Measurements from ENCODE around the gene GLB1L.
"Not testable (repeated sequence)": the region's sequence is repeated elsewhere in the genome, so short reads cannot be mapped to it uniquely, and the experiment has no call there.

Gene GLB1L

GRCh38 chr2:219287580-219288265 lies 42.5 kb upstream of the GLB1L start:
- no peak overlapping the region for H3K4me3 ChIP-seq (ENCODE audit: insufficient read depth, low read length, poor library complexity, severe bottlenecking)
- H3K27me3 ChIP-seq (ENCODE audit: low read length) = no peaks in the 10 kb centered on the region
- no peaks in the 10 kb centered on the region for H3K9me2 ChIP-seq (replicated peaks; ENCODE audit: insufficient read depth, low read length)
- H3F3A ChIP-seq (ENCODE audit: insufficient read depth) = no peaks in the 10 kb centered on the region
- TF ChIP-seq EZH2phosphoT487 (conservative IDR thresholded peaks at IDR 0.05; ENCODE audit: low read length) = no peak
- TF ChIP-seq CTCF (IDR thresholded peaks at IDR 0.05; ENCODE audit: insufficient read depth, low read length, poor library complexity, severe bottlenecking) = no peak
- H4K20me1 ChIP-seq (ENCODE audit: low read depth, low read length) = no peaks in the 10 kb centered on the region
- no peaks in the 10 kb centered on the region for H3K79me2 ChIP-seq (ENCODE audit: insufficient read depth, low read length)
- H2AFZ ChIP-seq (ENCODE audit: low read depth, low read length, severe bottlenecking) = no peak overlapping the region
- H3K9ac ChIP-seq (ENCODE audit: low read length) = no peak overlapping the region
- H3K36me3 ChIP-seq (ENCODE audit: low read length) = no peaks in the 10 kb centered on the region
- no peak overlapping the region for H3K27ac ChIP-seq (ENCODE audit: low read depth, low read length)
- H3K4me2 ChIP-seq (ENCODE audit: low read depth, low read length, poor library complexity, severe bottlenecking) = no peak overlapping the region
- H3K9me3 ChIP-seq (ENCODE audit: insufficient read depth, low read length) = no peaks in the 10 kb centered on the region

- not testable (repeated sequence) for H3K27me3 ChIP-seq (ENCODE audit: low read length); H3F3A ChIP-seq (ENCODE audit: insufficient read depth); H3K9me2 ChIP-seq (replicated peaks; ENCODE audit: insufficient read depth, low read length); H3K36me3 ChIP-seq (ENCODE audit: low read length); H3K9me3 ChIP-seq (ENCODE audit: insufficient read depth, low read length); H4K20me1 ChIP-seq (ENCODE audit: low read depth, low read length); H3K79me2 ChIP-seq (ENCODE audit: insufficient read depth, low read length); H3K9ac ChIP-seq (ENCODE audit: low read length); H3K4me2 ChIP-seq (ENCODE audit: low read depth, low read length, poor library complexity, severe bottlenecking); H2AFZ ChIP-seq (ENCODE audit: low read depth, low read length, severe bottlenecking); H3K4me3 ChIP-seq (ENCODE audit: insufficient read depth, low read length, poor library complexity, severe bottlenecking); H3K27ac ChIP-seq (ENCODE audit: low read depth, low read length)
Measured at GRCh38 chr2:219287116-219287440, 41.8 kb upstream of the GLB1L start.

- Histone ChIP-seq H3K9me2 (replicated peaks; ENCODE audit: insufficient read depth, low read length) (no peaks in the 10 kb centered on the region), H3K9me3 (ENCODE audit: insufficient read depth, low read length) (no peaks in the 10 kb centered on the region), H3K79me2 (ENCODE audit: insufficient read depth, low read length) (no peaks in the 10 kb centered on the region), H4K20me1 (ENCODE audit: low read depth, low read length) (no peaks in the 10 kb centered on the region), H3K27me3 (ENCODE audit: low read length) (no peaks in the 10 kb centered on the region), H3K4me2 (ENCODE audit: low read depth, low read length, poor library complexity, severe bottlenecking) (no peak overlapping the region), H3K36me3 (ENCODE audit: low read length) (no peaks in the 10 kb centered on the region), H3K9ac (ENCODE audit: low read length) (no peak overlapping the region), H3K4me3 (ENCODE audit: insufficient read depth, low read length, poor library complexity, severe bottlenecking) (no peak overlapping the region), H2AFZ (ENCODE audit: low read depth, low read length, severe bottlenecking) (no peak overlapping the region), H3F3A (ENCODE audit: insufficient read depth) (no peaks in the 10 kb centered on the region), H3K27ac (ENCODE audit: low read depth, low read length) (no peak overlapping the region)
- TF ChIP-seq EZH2phosphoT487 (conservative IDR thresholded peaks at IDR 0.05; ENCODE audit: low read length) = no peak
- TF ChIP-seq CTCF (IDR thresholded peaks at IDR 0.05; ENCODE audit: insufficient read depth, low read length, poor library complexity, severe bottlenecking) = no peak
Measured at GRCh38 chr2:219286436-219287115, 41.3 kb upstream of the GLB1L start.

GRCh38 chr2:219285894-219286425 lies 40.7 kb upstream of the GLB1L start:
- Histone ChIP-seq H3K79me2 (ENCODE audit: insufficient read depth, low read length) (no peaks in the 10 kb centered on the region), H3K4me3 (ENCODE audit: insufficient read depth, low read length, poor library complexity, severe bottlenecking) (no peak overlapping the region), H2AFZ (ENCODE audit: low read depth, low read length, severe bottlenecking) (no peak overlapping the region), H3K9me3 (ENCODE audit: insufficient read depth, low read length) (no peaks in the 10 kb centered on the region), H4K20me1 (ENCODE audit: low read depth, low read length) (no peaks in the 10 kb centered on the region), H3K9me2 (replicated peaks; ENCODE audit: insufficient read depth, low read length) (no peaks in the 10 kb centered on the region), H3K27me3 (ENCODE audit: low read length) (no peaks in the 10 kb centered on the region), H3K27ac (ENCODE audit: low read depth, low read length) (no peak overlapping the region), H3K4me2 (ENCODE audit: low read depth, low read length, poor library complexity, severe bottlenecking) (no peak overlapping the region), H3F3A (ENCODE audit: insufficient read depth) (no peaks in the 10 kb centered on the region), H3K36me3 (ENCODE audit: low read length) (no peaks in the 10 kb centered on the region), H3K9ac (ENCODE audit: low read length) (no peak overlapping the region)
- TF ChIP-seq EZH2phosphoT487 (conservative IDR thresholded peaks at IDR 0.05; ENCODE audit: low read length) = no peak
- no peak for TF ChIP-seq CTCF (IDR thresholded peaks at IDR 0.05; ENCODE audit: insufficient read depth, low read length, poor library complexity, severe bottlenecking)
